ENCODE data around the gene RPS26.

The RPS26 gene

GRCh38 chr12:56041552-56042429 is at the start of gene RPS26:
Gene RPS26 (plus strand): TSS chr12:56041918. CDS start chr12:56042167, 249 bp downstream.
- CTCF ChIA-PET: interaction anchor here (1.0 to 4.6 kb wide), 10 partner anchors 10 to 304 kb away, joined by 3 to 69 read pairs (median 6); partner anchors contain the start of gene SUOX
- peak within 1 kb of the TSS; percentile 95 for H3K4me3 ChIP-seq (ENCODE audit: low read depth, low read length)
- POLR2A ChIA-PET: interaction anchor here (1.0 kb wide), 1 partner anchor 13 kb away, joined by 3 read pairs; no protein-coding TSS in a partner anchor
- peak; percentile 64 for TF ChIP-seq CTCF (IDR thresholded peaks at IDR 0.05; ENCODE audit: insufficient read depth, low read length, missing control alignments)
- DNase-seq (ENCODE audit: low read depth, low spot score): peak; percentile 96

GRCh38 chr12:55993230-55993853 is 48.4 kb upstream of the RPS26 start:
- no peak for TF ChIP-seq CTCF (IDR thresholded peaks at IDR 0.05; ENCODE audit: insufficient read depth, low read length, missing control alignments)
- DNase-seq (ENCODE audit: low read depth, low spot score): no peak
- H3K4me3 ChIP-seq (ENCODE audit: low read depth, low read length): no peak overlapping the region
- ChIA-PET POLR2A (no interaction called here), CTCF (interaction anchor here (0.6 to 8.6 kb wide), 9 partner anchors 11 to 255 kb away, joined by 3 to 213 read pairs (median 7); partner anchors contain the start of genes RAB5B and SMARCC2)

GRCh38 chr12:55995366-55995765 is 46.4 kb upstream of the RPS26 start:
- H3K4me3 ChIP-seq (ENCODE audit: low read depth, low read length): no peak overlapping the region
- no peak for TF ChIP-seq CTCF (IDR thresholded peaks at IDR 0.05; ENCODE audit: insufficient read depth, low read length, missing control alignments)
- DNase-seq (ENCODE audit: low read depth, low spot score): no peak
- CTCF ChIA-PET: interaction anchor here (0.6 to 8.6 kb wide), 30 partner anchors 8 to 256 kb away, joined by 3 to 213 read pairs (median 5); partner anchors contain the start of genes DGKA, IKZF4, RAB5B and SMARCC2
- POLR2A ChIA-PET: interaction anchor here (2.0 kb wide), 1 partner anchor 21 kb away, joined by 10 read pairs; the partner anchor contains the start of gene RAB5B

- CTCF ChIA-PET: interaction anchor here (0.6 to 8.6 kb wide), 41 partner anchors 12 to 267 kb away, joined by 3 to 213 read pairs (median 5); partner anchors contain the start of genes DGKA, ERBB3, IKZF4 and RAB5B
- peak overlapping the region; percentile 93 for H3K4me3 ChIP-seq (ENCODE audit: low read depth, low read length)
- peak; percentile 66 for TF ChIP-seq CTCF (IDR thresholded peaks at IDR 0.05; ENCODE audit: insufficient read depth, low read length, missing control alignments)
- DNase-seq (ENCODE audit: low read depth, low spot score): no peak
- POLR2A ChIA-PET: interaction anchor here (0.6 to 2.0 kb wide), 4 partner anchors 13 to 161 kb away, joined by 3 to 10 read pairs (median 4); partner anchors contain the start of gene RAB5B
Measured at GRCh38 chr12:55996201-55996714, 45.5 kb upstream of the RPS26 start.

GRCh38 chr12:55996715-55997534 is 44.8 kb upstream of the RPS26 start, which contains the start of gene SUOX:
Gene SUOX (plus strand): TSS chr12:55997276. CDS start chr12:56002222, 4,946 bp downstream.
- DNase-seq (ENCODE audit: low read depth, low spot score): peak; percentile 85
- peak within 1 kb of the TSS; percentile 93 for H3K4me3 ChIP-seq (ENCODE audit: low read depth, low read length)
- ChIA-PET CTCF (interaction anchor here (0.8 to 8.6 kb wide), 34 partner anchors 11 to 268 kb away, joined by 3 to 213 read pairs (median 5); partner anchors contain the start of genes DGKA, ERBB3, IKZF4 and RAB5B), POLR2A (interaction anchor here (0.7 to 3.6 kb wide), 9 partner anchors 9 to 179 kb away, joined by 3 to 18 read pairs (median 5); partner anchors contain the start of genes ORMDL2, PA2G4, RAB5B and SARNP)
- TF ChIP-seq CTCF (IDR thresholded peaks at IDR 0.05; ENCODE audit: insufficient read depth, low read length, missing control alignments): no peak
